Activated CD8-positive, alpha-beta memory T cell treated with anti-CD3 and anti-CD28 coated beads, Interleukin-2, amount 10 ng/mL, durations not matched to agents 7 days and 5 days (primary cell): ENCODE data around the gene CSNK1A1. TPM values are rescaled to one million over a fixed set of nuclear protein-coding genes. Genes with fewer than 3 reads are reported as not detected.
"Not testable (repeated sequence)": the region's sequence is repeated elsewhere in the genome, so short reads cannot be mapped to it uniquely, and the experiment has no call there.

Source experiments
- ATAC-seq: fragments of 150-1000 bp; cut with Tn5 transposase; one replicate; pipeline ENCODE4 v1.10.0; 2021; ENCODE audit warnings: moderate library complexity
- CTCF ChIA-PET: fragments of 350-600 bp; sonication (Branson Sonifier 250); formaldehyde crosslinking; loops from one replicate; lab custom pipeline; 2021; ENCODE audit warnings: antibody characterized with exemption; lab: Charles Lee
- DNase-seq: peaks from one replicate; pipeline ENCODE4 v3.0.0-alpha.2; 2020
- H3K27ac Mint-ChIP-seq: one replicate; pipeline ENCODE4 v1.8.0; 2021; ENCODE audit warnings: mild to moderate bottlenecking, mixed read lengths
- H3K27me3 Mint-ChIP-seq: one replicate; pipeline ENCODE4 v1.8.0; 2021; ENCODE audit warnings: mixed read lengths
- H3K36me3 Mint-ChIP-seq: one replicate; pipeline ENCODE4 v1.8.0; 2021; ENCODE audit warnings: mild to moderate bottlenecking, mixed read lengths
- H3K4me1 Mint-ChIP-seq: one replicate; pipeline ENCODE4 v1.8.0; 2021; ENCODE audit warnings: mixed read lengths
- H3K4me3 Mint-ChIP-seq: one replicate; pipeline ENCODE4 v1.8.0; 2021; ENCODE audit warnings: mild to moderate bottlenecking, moderate library complexity, mixed read lengths
- H3K9me3 Mint-ChIP-seq: one replicate; pipeline ENCODE4 v1.8.0; 2022; ENCODE audit warnings: low read depth, mixed read lengths
- total RNA-seq, 2 experiments: library from RNA; stranded (reverse); gene quantifications; one replicate each; pipeline ENCODE4 v1.2.3, GENCODE V29; 2021

The CSNK1A1 gene
- total RNA-seq, 2 experiments from 2014 or later, result 193 to 204 TPM

DNA sequence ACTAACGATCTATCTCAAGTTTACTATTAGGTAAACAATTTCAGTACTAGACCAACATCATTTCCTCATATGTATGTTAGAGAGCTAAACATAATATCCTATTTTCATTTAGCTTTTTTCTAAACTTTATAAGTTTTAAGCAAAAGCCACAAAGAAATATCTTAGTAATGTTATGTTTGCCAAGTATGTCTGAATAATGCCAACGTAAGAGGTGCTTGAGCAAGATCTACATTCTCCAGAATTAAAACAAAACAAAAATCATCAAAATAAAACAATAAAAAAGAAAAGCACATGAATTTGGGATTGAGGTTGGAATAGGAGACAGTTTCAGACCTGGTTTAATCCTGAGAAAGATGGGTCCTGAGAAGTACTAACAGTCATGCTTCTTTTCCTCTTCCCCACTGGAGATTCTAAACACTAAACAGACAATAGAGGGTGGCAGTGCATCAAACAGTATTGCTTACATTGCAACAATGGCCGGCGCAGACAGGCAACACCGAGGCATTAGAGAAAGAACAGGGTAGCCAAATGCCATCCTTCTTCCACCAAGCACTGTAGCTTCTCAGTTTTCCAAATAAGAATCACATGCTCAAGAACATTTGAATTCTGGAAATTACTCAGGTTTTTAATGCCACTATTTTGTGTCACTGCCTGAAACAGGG is 33.6 kb downstream of the CSNK1A1 start:
- Mint-ChIP-seq H3K27ac (no peak overlapping the region), H3K4me1 (peaks cover 42% of the 10 kb centered on the region), H3K9me3 (no peaks in the 10 kb centered on the region)

DNA sequence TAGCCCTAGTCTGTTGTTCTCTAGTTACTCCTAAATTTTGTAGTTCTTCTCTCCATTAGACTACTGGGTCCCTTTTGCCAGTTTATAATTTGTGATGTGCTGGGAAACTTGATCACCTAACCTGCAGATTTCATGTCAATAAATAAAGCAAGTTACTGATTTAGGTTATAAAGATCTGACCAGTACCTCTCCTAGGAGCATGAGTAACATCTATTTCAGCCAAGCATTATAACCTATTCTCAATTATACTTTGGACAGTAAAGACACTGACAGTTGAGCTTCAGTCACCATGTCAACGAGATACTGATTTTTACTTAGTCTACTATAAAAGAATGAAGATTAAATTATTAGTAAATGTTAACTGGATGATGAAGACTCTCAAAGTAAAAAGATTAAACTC is 36.7 kb downstream of the CSNK1A1 start:
- H3K36me3 Mint-ChIP-seq, result peaks cover 32% of the 10 kb centered on the region
- H3K4me3 Mint-ChIP-seq, result no peak overlapping the region
- no peak overlapping the region for H3K27ac Mint-ChIP-seq
- no peak for ATAC-seq
- H3K9me3 Mint-ChIP-seq, result no peaks in the 10 kb centered on the region
- no peak for DNase-seq
- CTCF ChIA-PET, result interaction anchor here (1.2 to 1.5 kb wide), 3 partner anchors 12 to 21 kb away, joined by 3 to 4 read pairs (median 3); no protein-coding TSS in a partner anchor
- H3K4me1 Mint-ChIP-seq, result peaks cover 33% of the 10 kb centered on the region
- no peaks in the 10 kb centered on the region for H3K27me3 Mint-ChIP-seq

More for the DNA sequence above, 33.6 kb downstream of the CSNK1A1 start:
- Mint-ChIP-seq H3K27me3 (no peaks in the 10 kb centered on the region), H3K36me3 (peaks cover 47% of the 10 kb centered on the region), H3K4me3 (no peak overlapping the region)
- DNase-seq (no peak), ATAC-seq (no peak)
- CTCF ChIA-PET, result interaction anchor here (1.2 to 2.7 kb wide), 2 partner anchors 8 to 34 kb away, joined by 3 to 8 read pairs; partner anchors contain the start of gene CSNK1A1

DNA sequence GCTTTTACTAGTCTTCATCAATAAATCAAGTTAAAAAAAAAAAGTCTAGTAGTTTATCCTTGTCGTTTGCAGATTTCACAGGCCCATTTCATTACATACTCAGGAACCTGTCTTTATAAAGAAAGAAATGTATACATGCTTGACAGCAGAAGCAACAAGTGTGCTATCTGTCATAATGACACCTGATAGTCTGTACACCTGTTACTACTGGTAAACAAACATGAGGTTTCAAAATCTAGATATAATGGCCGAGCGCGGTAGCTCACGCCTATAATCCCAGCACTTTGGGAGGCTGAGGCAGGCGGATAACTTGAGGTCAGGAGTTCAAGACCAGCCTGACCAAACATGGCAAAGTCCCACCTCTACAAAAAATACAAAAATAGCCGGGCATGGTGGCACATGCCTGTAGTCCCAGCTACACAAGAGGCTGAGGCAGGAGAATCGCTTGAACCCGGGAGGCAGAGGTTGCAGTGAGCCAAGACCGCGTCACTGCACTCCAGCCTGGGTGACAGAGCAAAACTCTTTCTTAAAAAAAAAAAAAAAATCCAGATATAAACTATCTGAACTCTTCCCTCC is 37.8 kb downstream of the CSNK1A1 start:
- not testable (repeated sequence) for H3K4me3 Mint-ChIP-seq
- CTCF ChIA-PET, result interaction anchor here (0.8 kb wide), 1 partner anchor 38 kb away, joined by 3 read pairs; no protein-coding TSS in a partner anchor

DNA sequence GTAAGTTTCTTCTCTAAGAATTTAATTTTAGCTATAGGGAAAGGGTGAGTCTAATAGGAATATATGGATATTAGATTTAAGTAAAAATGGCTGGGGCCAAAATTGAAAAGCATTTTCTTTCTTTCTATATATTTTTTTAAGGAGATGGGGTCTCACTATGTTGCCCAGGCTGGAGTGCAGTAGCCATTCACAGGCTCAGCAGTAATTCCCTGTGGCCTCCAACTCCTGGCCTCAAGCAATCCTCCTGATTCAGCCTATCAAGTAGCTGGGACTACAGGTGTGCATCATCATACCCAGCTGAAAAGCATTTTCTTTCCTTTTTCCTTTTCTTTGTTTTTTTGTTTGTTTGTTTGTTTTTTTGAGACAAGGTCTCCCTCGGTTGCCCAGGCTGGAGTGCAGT is 41.1 kb downstream of the CSNK1A1 start:
- CTCF ChIA-PET, result interaction anchor here (1.0 to 1.5 kb wide), 2 partner anchors 13 to 14 kb away, joined by 3 to 4 read pairs; no protein-coding TSS in a partner anchor
- Mint-ChIP-seq H3K27ac (no peak overlapping the region), H3K9me3 (no peaks in the 10 kb centered on the region)

More for the DNA sequence above, 37.8 kb downstream of the CSNK1A1 start:
- H3K27me3 Mint-ChIP-seq, H3K27ac Mint-ChIP-seq, ATAC-seq, DNase-seq, H3K9me3 Mint-ChIP-seq: not testable (repeated sequence)
- peaks cover 31% of the 10 kb centered on the region for H3K36me3 Mint-ChIP-seq
- peaks cover 25% of the 10 kb centered on the region for H3K4me1 Mint-ChIP-seq

DNA sequence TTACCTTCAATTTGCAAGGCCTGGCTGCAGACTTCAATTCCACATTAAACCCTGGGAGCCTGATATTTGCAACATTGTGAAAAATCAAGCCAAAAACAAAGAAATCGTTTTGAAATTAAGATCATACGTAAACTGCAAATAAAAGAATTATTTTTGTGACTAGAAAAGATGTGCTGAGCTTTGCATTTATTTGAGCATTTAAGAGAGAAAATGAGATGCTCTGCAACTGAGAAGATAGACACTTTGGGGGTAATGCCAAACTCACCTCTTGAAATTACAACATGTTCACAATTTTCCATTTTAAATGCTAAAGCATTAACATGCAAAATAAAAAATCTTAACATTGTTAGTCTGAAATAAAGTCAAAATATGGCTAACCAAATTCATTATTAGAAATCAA is 46.6 kb downstream of the CSNK1A1 start:
- CTCF ChIA-PET, result no interaction called here
- H3K9me3 Mint-ChIP-seq, result no peaks in the 10 kb centered on the region
- peak overlapping the region; percentile 31 for H3K27ac Mint-ChIP-seq
- H3K36me3 Mint-ChIP-seq, result peaks cover 48% of the 10 kb centered on the region
- no peak for ATAC-seq
- no peaks in the 10 kb centered on the region for H3K27me3 Mint-ChIP-seq
- DNase-seq, result no peak
- H3K4me3 Mint-ChIP-seq, result no peak overlapping the region
- H3K4me1 Mint-ChIP-seq, result peaks cover 2% of the 10 kb centered on the region

More for the DNA sequence above, 41.1 kb downstream of the CSNK1A1 start:
- DNase-seq (no peak), ATAC-seq (no peak)
- Mint-ChIP-seq H3K36me3 (peaks cover 34% of the 10 kb centered on the region), H3K4me3 (no peak overlapping the region), H3K27me3 (no peaks in the 10 kb centered on the region), H3K4me1 (peaks cover 6% of the 10 kb centered on the region)

DNA sequence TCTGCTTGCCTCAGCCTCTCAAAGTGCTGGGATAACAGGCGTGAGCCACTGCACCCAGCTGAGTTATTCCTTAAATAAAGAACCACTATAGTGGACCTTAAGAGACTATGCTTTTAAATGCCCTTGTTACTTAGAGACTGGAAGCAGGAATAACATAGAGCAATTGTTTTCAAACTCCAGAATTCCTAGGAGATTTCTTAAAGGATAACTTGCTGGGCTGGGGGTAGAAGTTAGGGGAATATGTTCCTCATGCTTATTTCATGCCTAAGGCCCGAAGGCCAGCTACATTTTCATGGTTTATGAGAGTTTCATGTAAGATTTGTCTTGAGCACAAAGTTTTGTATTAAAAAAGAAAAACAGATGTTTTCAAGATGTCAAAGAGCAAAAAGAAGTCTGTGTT is 48.2 kb downstream of the CSNK1A1 start:
- H3K27ac Mint-ChIP-seq, result no peak overlapping the region
- CTCF ChIA-PET, result no interaction called here

DNA sequence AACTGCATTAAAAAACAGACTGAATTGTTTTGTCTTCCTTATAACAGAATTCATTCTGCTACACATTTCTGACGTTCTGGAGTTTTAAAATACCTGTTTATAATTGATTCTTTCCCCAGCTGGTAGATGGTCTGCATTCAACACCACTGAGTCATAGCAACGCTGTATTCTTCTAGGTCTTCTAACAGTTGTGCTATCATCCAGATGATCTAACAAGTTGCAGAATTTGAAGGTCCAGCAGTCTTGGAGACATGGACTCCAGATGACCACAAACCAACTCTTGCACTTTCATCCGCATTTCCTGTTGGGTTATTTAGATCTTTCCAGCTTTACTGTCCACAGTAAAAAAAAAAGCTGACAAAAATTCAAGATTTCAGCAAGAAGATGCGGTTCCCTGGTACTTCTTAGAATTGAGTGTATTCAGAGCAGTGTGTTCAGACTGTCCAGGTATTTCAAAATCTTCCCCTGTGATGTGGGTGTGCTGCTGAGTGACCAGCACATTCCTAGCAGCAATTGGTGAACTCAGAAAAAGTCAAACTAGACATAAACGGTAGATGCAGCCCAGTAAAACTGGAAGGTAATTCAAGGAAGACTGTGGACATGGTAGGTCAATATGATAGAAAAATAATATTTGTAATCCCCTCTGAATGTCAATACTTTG is 50.2 kb downstream of the CSNK1A1 start:
- DNase-seq (no peak), ATAC-seq (no peak)
- CTCF ChIA-PET, result no interaction called here
- peak overlapping the region; percentile 44 for H3K27ac Mint-ChIP-seq
- H3K36me3 Mint-ChIP-seq, result peaks cover 45% of the 10 kb centered on the region
- H3K4me3 Mint-ChIP-seq, result no peak overlapping the region
- no peaks in the 10 kb centered on the region for H3K27me3 Mint-ChIP-seq
- no peaks in the 10 kb centered on the region for H3K4me1 Mint-ChIP-seq
- H3K9me3 Mint-ChIP-seq, result no peaks in the 10 kb centered on the region

More for the DNA sequence above, 48.2 kb downstream of the CSNK1A1 start:
- no peaks in the 10 kb centered on the region for H3K9me3 Mint-ChIP-seq
- no peaks in the 10 kb centered on the region for H3K4me1 Mint-ChIP-seq
- DNase-seq (no peak), ATAC-seq (no peak)
- H3K27me3 Mint-ChIP-seq, result no peaks in the 10 kb centered on the region
- H3K4me3 Mint-ChIP-seq, result no peak overlapping the region
- peaks cover 43% of the 10 kb centered on the region for H3K36me3 Mint-ChIP-seq

DNA sequence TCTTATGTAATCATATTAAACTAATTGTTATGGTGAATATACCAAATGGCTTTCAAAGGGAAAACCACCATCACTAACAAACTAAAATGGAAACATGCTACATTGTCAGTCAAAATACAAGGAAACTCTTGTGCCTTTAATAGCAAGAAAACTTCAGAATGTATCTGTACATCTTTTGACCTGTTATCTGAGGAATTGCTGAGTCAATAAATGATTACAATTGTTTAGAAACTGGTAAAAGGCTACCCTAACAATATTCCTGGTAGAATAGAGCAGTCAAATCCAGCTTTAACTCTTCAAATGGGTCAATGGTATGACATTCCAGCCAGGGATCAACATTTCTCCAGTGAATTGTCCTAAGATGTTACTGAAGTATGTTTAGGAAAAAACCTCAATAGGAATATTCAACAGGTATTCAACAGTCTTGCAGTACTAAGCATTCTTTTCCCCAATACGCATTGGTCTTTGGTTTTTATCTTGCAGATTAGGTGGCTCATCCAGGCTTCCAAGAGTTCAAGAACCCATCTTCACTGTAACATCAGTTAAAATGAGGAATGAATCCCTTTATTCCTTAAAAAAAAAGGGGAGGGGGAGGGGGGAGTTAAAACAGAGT is 52.4 kb downstream of the CSNK1A1 start:
- CTCF ChIA-PET, result interaction anchor here (0.7 to 1.2 kb wide), 3 partner anchors 53 to 65 kb away, joined by 3 to 4 read pairs (median 4); partner anchors contain the start of gene CSNK1A1
- H3K27me3 Mint-ChIP-seq, result no peaks in the 10 kb centered on the region
- ATAC-seq (no peak), DNase-seq (no peak)
- H3K27ac Mint-ChIP-seq, result no peak overlapping the region
- H3K9me3 Mint-ChIP-seq, result no peaks in the 10 kb centered on the region
- no peak overlapping the region for H3K4me3 Mint-ChIP-seq
- no peaks in the 10 kb centered on the region for H3K4me1 Mint-ChIP-seq
- H3K36me3 Mint-ChIP-seq, result peaks cover 43% of the 10 kb centered on the region

DNA sequence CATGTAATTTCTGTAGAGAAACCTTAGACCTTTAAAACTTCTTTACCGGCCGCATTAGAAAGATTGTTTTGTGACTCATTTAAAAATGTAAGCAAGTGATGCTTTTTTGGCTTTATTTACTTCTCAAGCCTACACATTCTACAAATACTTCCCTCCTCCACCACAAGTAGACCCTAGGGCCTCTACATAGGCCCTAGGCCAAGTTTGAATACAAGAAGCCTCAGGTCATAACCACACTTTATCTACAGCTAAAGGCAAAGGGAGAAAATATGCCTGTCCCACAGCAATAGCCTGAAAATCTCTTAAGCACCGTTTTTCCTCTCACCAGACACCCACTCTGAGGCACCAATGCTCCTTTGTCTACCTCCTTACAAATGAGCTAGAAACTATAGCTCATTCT is 53.9 kb downstream of the CSNK1A1 start:
- peak overlapping the region; percentile 7 for H3K27ac Mint-ChIP-seq
- ATAC-seq (no peak), DNase-seq (no peak)
- H3K4me1 Mint-ChIP-seq, result no peaks in the 10 kb centered on the region
- H3K27me3 Mint-ChIP-seq, result no peaks in the 10 kb centered on the region
- CTCF ChIA-PET, result interaction anchor here (0.7 to 1.2 kb wide), 4 partner anchors 13 to 130 kb away, joined by 3 to 4 read pairs (median 3); partner anchors contain the start of gene CSNK1A1
- H3K36me3 Mint-ChIP-seq, result peaks cover 44% of the 10 kb centered on the region
- no peak overlapping the region for H3K4me3 Mint-ChIP-seq
- no peaks in the 10 kb centered on the region for H3K9me3 Mint-ChIP-seq

DNA sequence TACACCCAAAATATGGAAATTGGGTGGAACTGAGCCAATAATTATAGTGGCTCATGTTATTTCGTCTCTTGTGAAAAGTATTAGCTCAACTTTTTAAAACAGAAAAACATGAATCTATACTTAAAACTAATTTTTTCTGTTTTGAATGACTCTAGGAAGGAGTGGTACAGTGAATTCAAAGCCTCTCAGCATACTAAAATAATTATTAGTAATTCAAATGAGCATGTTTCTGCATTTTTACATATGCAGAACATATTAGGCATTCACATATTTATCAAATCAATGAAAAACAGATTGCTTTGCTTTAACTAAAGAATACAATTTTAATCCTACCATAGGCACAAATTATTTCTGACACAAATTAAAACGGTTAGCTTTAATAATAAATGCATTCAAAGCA is 54.3 kb downstream of the CSNK1A1 start:
- CTCF ChIA-PET, result interaction anchor here (0.7 to 1.2 kb wide), 3 partner anchors 13 to 129 kb away, joined by 3 read pairs; no protein-coding TSS in a partner anchor
- ATAC-seq (no peak), DNase-seq (no peak)
- H3K9me3 Mint-ChIP-seq, result no peaks in the 10 kb centered on the region
- H3K4me3 Mint-ChIP-seq, result no peak overlapping the region
- H3K27ac Mint-ChIP-seq, result no peak overlapping the region
- peaks cover 44% of the 10 kb centered on the region for H3K36me3 Mint-ChIP-seq
- H3K27me3 Mint-ChIP-seq, result no peaks in the 10 kb centered on the region
- H3K4me1 Mint-ChIP-seq, result no peaks in the 10 kb centered on the region

DNA sequence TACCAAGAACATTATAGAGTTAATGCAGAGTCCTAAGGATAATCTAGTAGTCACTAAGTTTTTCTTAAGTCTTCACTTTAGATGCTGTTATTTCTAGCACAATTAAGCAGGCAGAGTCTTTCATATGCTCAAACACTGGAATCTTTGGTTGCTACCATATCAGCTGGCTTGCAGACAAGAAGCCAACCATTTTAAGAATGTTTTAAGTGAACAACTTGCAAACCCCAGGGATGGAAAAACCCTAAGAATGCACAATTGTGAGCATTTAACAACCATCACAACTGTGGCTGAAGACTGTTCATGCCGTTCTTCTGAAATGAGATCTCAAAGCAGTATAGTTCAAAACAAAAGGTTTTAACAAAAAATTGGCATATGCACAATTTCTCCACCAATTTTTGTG is 55.1 kb downstream of the CSNK1A1 start:
- ATAC-seq, result no peak
- Mint-ChIP-seq H3K36me3 (peaks cover 41% of the 10 kb centered on the region), H3K27ac (no peak overlapping the region), H3K9me3 (no peaks in the 10 kb centered on the region), H3K4me1 (no peaks in the 10 kb centered on the region), H3K27me3 (no peaks in the 10 kb centered on the region), H3K4me3 (no peak overlapping the region)
- DNase-seq, result no peak
- CTCF ChIA-PET, result no interaction called here

DNA sequence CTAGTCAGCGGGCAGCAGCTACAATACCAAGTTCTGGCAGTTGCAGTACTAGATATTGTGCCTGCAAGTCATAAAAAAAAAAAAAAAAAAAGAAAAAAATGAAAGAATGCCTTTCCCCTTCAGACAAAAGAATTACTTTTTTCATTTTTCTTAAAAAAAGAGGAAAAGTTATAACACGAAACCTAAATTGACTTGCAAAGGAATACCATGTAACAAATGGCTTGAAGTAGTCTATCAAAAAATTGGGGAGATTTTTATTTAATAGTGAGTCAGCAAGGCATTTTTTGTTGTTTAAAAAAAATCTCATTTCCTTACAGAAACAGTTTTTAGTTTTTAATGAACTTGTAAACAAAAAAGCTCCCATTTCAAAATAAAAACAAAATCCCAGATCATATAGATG is 55.6 kb downstream of the CSNK1A1 start:
- DNase-seq (no peak), ATAC-seq (no peak)
- H3K27ac Mint-ChIP-seq, result no peak overlapping the region
- H3K27me3 Mint-ChIP-seq, result no peaks in the 10 kb centered on the region
- H3K9me3 Mint-ChIP-seq, result no peaks in the 10 kb centered on the region
- H3K36me3 Mint-ChIP-seq, result peaks cover 36% of the 10 kb centered on the region
- CTCF ChIA-PET, result no interaction called here
- H3K4me3 Mint-ChIP-seq, result no peak overlapping the region
- H3K4me1 Mint-ChIP-seq, result no peaks in the 10 kb centered on the region

DNA sequence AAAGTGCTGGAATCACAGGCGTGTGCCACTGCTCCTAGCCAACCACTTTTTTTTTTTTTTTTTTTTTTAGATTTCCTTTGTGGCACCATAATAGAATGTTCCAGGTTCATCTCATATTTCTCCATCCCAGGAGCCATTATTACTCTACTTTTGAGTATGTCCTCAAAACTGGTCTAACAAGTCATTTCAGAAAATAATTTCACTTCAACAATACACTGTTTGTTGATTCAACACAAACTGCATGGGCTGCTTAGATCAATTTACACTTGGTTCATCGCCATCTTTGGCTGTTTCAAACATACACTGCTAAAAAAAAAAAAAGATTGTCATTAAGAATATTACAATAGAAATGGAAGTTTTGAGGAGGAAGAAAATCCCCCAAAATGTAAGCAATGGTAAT is 57.9 kb downstream of the CSNK1A1 start:
- DNase-seq, result no peak
- H3K27ac Mint-ChIP-seq, result no peak overlapping the region
- H3K9me3 Mint-ChIP-seq, result no peaks in the 10 kb centered on the region
- peaks cover 3% of the 10 kb centered on the region for H3K27me3 Mint-ChIP-seq
- H3K4me1 Mint-ChIP-seq, result no peaks in the 10 kb centered on the region
- CTCF ChIA-PET, result interaction anchor here (1.5 kb wide), 2 partner anchors 51 to 61 kb away, joined by 3 to 4 read pairs; no protein-coding TSS in a partner anchor
- H3K36me3 Mint-ChIP-seq, result peaks cover 29% of the 10 kb centered on the region
- H3K4me3 Mint-ChIP-seq, result no peak overlapping the region
- ATAC-seq, result no peak
